Endothelial cell of umbilical vein (primary cell): Measurements from ENCODE around the gene NEUROG3.

Source experiments
- POLR2A ChIP-seq: IDR thresholded peaks from 2 replicates; pipeline ENCODE4 v1.6.1; 2012; ENCODE audit warnings: low read depth, mild to moderate bottlenecking, control low read depth, low read length
- POLR2AphosphoS5 ChIP-seq: IDR thresholded peaks from 2 replicates; pipeline ENCODE4 v1.6.1; 2012; ENCODE audit warnings: low read depth, mild to moderate bottlenecking, control low read depth, low read length, moderate library complexity; ENCODE audit not compliant: insufficient read depth
- TF ChIP-seq, protein P1 (sequence below), 2 donors: IDR thresholded peaks; 1 replicate in 1 of 2; 2 replicates in 1 of 2; pipeline ENCODE4 v1.5.1; 2011; ENCODE audit warnings: low read length in 2 of 2, mild to moderate bottlenecking in 2 of 2, moderate library complexity in 2 of 2, control low read depth in 1 of 2, inconsistent platforms in 1 of 2, low read depth in 1 of 2; ENCODE audit not compliant: insufficient read depth in 1 of 2; ENCODE audit errors: extremely low read depth in 1 of 2

DNA sequence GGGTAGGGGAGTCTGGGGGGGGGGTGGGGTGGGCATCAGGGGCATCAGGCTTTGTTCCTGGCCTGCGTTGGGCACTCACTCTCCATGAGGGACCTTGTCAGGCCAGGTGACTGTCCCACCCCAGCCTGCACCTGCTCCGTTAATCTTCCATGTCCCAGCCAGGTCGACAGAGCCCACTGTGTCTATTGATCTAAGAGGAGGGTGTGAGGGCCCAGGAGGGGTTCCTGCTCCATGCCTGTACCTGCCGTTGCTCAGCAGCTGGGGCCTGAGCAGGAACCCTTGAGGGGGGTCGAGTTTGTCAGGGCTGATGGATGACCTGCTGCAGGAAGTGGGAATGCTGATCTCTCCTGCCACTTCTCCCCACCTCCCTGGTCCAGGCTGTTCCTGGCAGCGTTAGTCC is 18.6 kb downstream of the NEUROG3 start:
- no peak for TF ChIP-seq POLR2A
- TF ChIP-seq, protein P1, sequence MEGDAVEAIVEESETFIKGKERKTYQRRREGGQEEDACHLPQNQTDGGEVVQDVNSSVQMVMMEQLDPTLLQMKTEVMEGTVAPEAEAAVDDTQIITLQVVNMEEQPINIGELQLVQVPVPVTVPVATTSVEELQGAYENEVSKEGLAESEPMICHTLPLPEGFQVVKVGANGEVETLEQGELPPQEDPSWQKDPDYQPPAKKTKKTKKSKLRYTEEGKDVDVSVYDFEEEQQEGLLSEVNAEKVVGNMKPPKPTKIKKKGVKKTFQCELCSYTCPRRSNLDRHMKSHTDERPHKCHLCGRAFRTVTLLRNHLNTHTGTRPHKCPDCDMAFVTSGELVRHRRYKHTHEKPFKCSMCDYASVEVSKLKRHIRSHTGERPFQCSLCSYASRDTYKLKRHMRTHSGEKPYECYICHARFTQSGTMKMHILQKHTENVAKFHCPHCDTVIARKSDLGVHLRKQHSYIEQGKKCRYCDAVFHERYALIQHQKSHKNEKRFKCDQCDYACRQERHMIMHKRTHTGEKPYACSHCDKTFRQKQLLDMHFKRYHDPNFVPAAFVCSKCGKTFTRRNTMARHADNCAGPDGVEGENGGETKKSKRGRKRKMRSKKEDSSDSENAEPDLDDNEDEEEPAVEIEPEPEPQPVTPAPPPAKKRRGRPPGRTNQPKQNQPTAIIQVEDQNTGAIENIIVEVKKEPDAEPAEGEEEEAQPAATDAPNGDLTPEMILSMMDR (IDR thresholded peaks at IDR 0.05; ENCODE audit: extremely low read depth in 1 of 2, insufficient read depth in 1 of 2, low read depth in 1 of 2, low read length in 2 of 2): no peak
- no peak for TF ChIP-seq POLR2AphosphoS5
